SK-N-SH treated with all-trans-retinoic acid at 6 μM for 48 hours (cell line): ENCODE results near the gene SEPTIN8.

Source experiments
- ATAC-seq: fragments of 200-7000 bp; cut with Tn5 transposase; 3 replicates; pipeline ENCODE4 v1.9.1; 2020; ENCODE audit warnings: mild to moderate bottlenecking, moderate library complexity
- ARNTL ChIP-seq: fragments of 450-650 bp; formaldehyde crosslinking; IDR thresholded peaks from 2 replicates; pipeline ENCODE4 v1.5.0; 2020; ENCODE audit warnings: low read depth, mild to moderate bottlenecking, moderate library complexity, borderline replicate concordance
- BACH2 ChIP-seq: fragments of 250-450 bp; sonication (Bioruptor Pico); IDR thresholded peaks from 2 replicates; pipeline ENCODE4 v1.9.0; 2021; ENCODE audit warnings: mild to moderate bottlenecking, borderline replicate concordance
- CREB5 ChIP-seq: fragments of 250-450 bp; sonication (Bioruptor Pico); IDR thresholded peaks from 2 replicates; pipeline ENCODE4 v1.5.1; 2020; ENCODE audit warnings: low read depth, mild to moderate bottlenecking, moderate library complexity
- CSDC2 ChIP-seq: fragments of 250-450 bp; sonication (Bioruptor Pico); IDR thresholded peaks from 2 replicates; pipeline ENCODE4 v1.5.0; 2020; ENCODE audit warnings: mild to moderate bottlenecking, moderate library complexity
- CSRNP3 ChIP-seq: fragments of 250-450 bp; sonication (Bioruptor Pico); IDR thresholded peaks from 2 replicates; pipeline ENCODE4 v1.5.1; 2021; ENCODE audit warnings: mild to moderate bottlenecking, moderate library complexity
- ESRRG ChIP-seq: fragments of 250-450 bp; sonication (Bioruptor Pico); IDR thresholded peaks from 2 replicates; pipeline ENCODE4 v1.6.1; 2021; ENCODE audit warnings: mild to moderate bottlenecking
- GLIS3 ChIP-seq: fragments of 250-450 bp; sonication (Bioruptor Pico); IDR thresholded peaks from 2 replicates; pipeline ENCODE4 v1.5.0; 2020; ENCODE audit warnings: mild to moderate bottlenecking, moderate library complexity
- ISL1 ChIP-seq: fragments of 250-450 bp; sonication (Bioruptor Pico); IDR thresholded peaks from 2 replicates; pipeline ENCODE4 v2.1.2; 2022; ENCODE audit warnings: mild to moderate bottlenecking, moderate library complexity
- OSR1 ChIP-seq: fragments of 250-450 bp; sonication (Bioruptor Pico); IDR thresholded peaks from 2 replicates; pipeline ENCODE4 v1.8.0; 2022; ENCODE audit warnings: moderate library complexity, mild to moderate bottlenecking, inconsistent platforms
- PATZ1 ChIP-seq: fragments of 250-450 bp; sonication (Bioruptor Pico); IDR thresholded peaks from 2 replicates; pipeline ENCODE4 v1.8.0; 2020; ENCODE audit warnings: mild to moderate bottlenecking, moderate library complexity, borderline replicate concordance
- POU6F1 ChIP-seq: fragments of 250-450 bp; sonication (Bioruptor Pico); IDR thresholded peaks from 2 replicates; pipeline ENCODE4 v1.8.0; 2021; ENCODE audit warnings: low read depth, mild to moderate bottlenecking, moderate library complexity, borderline replicate concordance
- PPARA ChIP-seq: fragments of 250-450 bp; sonication (Bioruptor Pico); IDR thresholded peaks from 2 replicates; pipeline ENCODE4 v1.5.0; 2020; ENCODE audit warnings: mild to moderate bottlenecking, borderline replicate concordance
- RARB ChIP-seq: fragments of 250-450 bp; sonication (Bioruptor Pico); IDR thresholded peaks from 2 replicates; pipeline ENCODE4 v1.8.0; 2021; ENCODE audit warnings: mild to moderate bottlenecking, moderate library complexity
- SNAI2 ChIP-seq: fragments of 250-450 bp; sonication (Bioruptor Pico); IDR thresholded peaks from 2 replicates; pipeline ENCODE4 v1.5.0; 2020; ENCODE audit warnings: mild to moderate bottlenecking, moderate library complexity
- TCF4 ChIP-seq: fragments of 250-450 bp; sonication (Bioruptor Pico); IDR thresholded peaks from 2 replicates; pipeline ENCODE4 v1.8.0; 2021; ENCODE audit warnings: mild to moderate bottlenecking, moderate library complexity, borderline replicate concordance
- TOX ChIP-seq: fragments of 250-450 bp; sonication (Bioruptor Pico); IDR thresholded peaks from 2 replicates; pipeline ENCODE4 v1.8.0; 2021; ENCODE audit warnings: mild to moderate bottlenecking, moderate library complexity, borderline replicate concordance
- TSHZ2 ChIP-seq: fragments of 250-450 bp; sonication (Bioruptor Pico); IDR thresholded peaks from 2 replicates; pipeline ENCODE4 v1.5.0; 2020; ENCODE audit warnings: mild to moderate bottlenecking, moderate library complexity
- ZC3H10 ChIP-seq: fragments of 250-450 bp; sonication (Bioruptor Pico); IDR thresholded peaks from 2 replicates; pipeline ENCODE4 v1.5.1; 2021; ENCODE audit warnings: mild to moderate bottlenecking, moderate library complexity
- ZFP30 ChIP-seq: fragments of 450-650 bp; formaldehyde crosslinking; IDR thresholded peaks from 2 replicates; pipeline ENCODE4 v1.5.0; 2022; ENCODE audit warnings: mild to moderate bottlenecking, moderate library complexity
- ZNF565 ChIP-seq: fragments of 450-650 bp; formaldehyde crosslinking; conservative IDR thresholded peaks from 2 replicates; pipeline ENCODE4 v1.5.0; 2020; ENCODE audit warnings: low read depth, mild to moderate bottlenecking, moderate library complexity
- ZNF70 ChIP-seq: fragments of 450-650 bp; formaldehyde crosslinking; IDR thresholded peaks from 2 replicates; pipeline ENCODE4 v1.5.0; 2020; ENCODE audit warnings: mild to moderate bottlenecking, moderate library complexity
- ZNF8 ChIP-seq: fragments of 450-650 bp; formaldehyde crosslinking; IDR thresholded peaks from 2 replicates; pipeline ENCODE4 v1.5.0; 2020; ENCODE audit warnings: mild to moderate bottlenecking, moderate library complexity

Gene SEPTIN8

GRCh38 chr5:132785864-132786263 lies 8.8 kb upstream of the SEPTIN8 start:
- no peak for ATAC-seq
- TF ChIP-seq ZNF8 (CRISPR knock-in tag) (no peak), TSHZ2 (CRISPR knock-in tag) (no peak), OSR1 (CRISPR knock-in tag) (no peak), ISL1 (CRISPR knock-in tag) (no peak), PPARA (CRISPR knock-in tag) (no peak), ESRRG (CRISPR knock-in tag) (no peak), ZNF565 (CRISPR knock-in tag) (no peak), TOX (CRISPR knock-in tag) (no peak), TCF4 (CRISPR knock-in tag) (no peak), ARNTL (CRISPR knock-in tag) (no peak), CREB5 (no peak), ZNF70 (CRISPR knock-in tag) (no peak), BACH2 (CRISPR knock-in tag) (no peak), SNAI2 (CRISPR knock-in tag) (no peak), GLIS3 (CRISPR knock-in tag) (no peak), CSDC2 (CRISPR knock-in tag) (no peak), ZC3H10 (no peak)
- TF ChIP-seq, all 23 proteins: peak for 0

- no peak for ATAC-seq
- TF ChIP-seq RARB (no peak), PATZ1 (CRISPR knock-in tag) (no peak), TCF4 (CRISPR knock-in tag) (no peak), OSR1 (CRISPR knock-in tag) (no peak), ZC3H10 (no peak), ESRRG (CRISPR knock-in tag) (no peak), ISL1 (CRISPR knock-in tag) (no peak), CSDC2 (CRISPR knock-in tag) (no peak), ZNF565 (CRISPR knock-in tag) (no peak), BACH2 (CRISPR knock-in tag) (no peak), ZNF8 (CRISPR knock-in tag) (no peak), CREB5 (no peak), ZNF70 (CRISPR knock-in tag) (no peak), CSRNP3 (CRISPR knock-in tag) (no peak), TOX (CRISPR knock-in tag) (no peak), ZFP30 (no peak), POU6F1 (no peak), PPARA (CRISPR knock-in tag) (no peak)
Observed at GRCh38 chr5:132785365-132785764, 8.3 kb upstream of the SEPTIN8 start.
